HepG2 (cell line): ENCODE data around the gene NUDT3. TPM values are rescaled to one million over a fixed set of nuclear protein-coding genes. Genes with fewer than 3 reads are reported as not detected.

Experiments
- CHD2 ChIP-seq: IDR thresholded peaks from 2 replicates; pipeline ENCODE4 v1.6.1; 2011; ENCODE audit warnings: low read depth, low read length, improper control_type of control experiment
- EP300 ChIP-seq, 3 experiments: sonication (generic) in 1 of 3; formaldehyde crosslinking in 1 of 3; IDR thresholded peaks; 2 replicates each; pipeline versions ENCODE4 v1.5.1 to v1.6.1; 2011 to 2020; ENCODE audit warnings: low read depth in 2 of 3, low read length in 2 of 3, borderline replicate concordance in 1 of 3, improper control_type of control experiment in 1 of 3, mild to moderate bottlenecking in 1 of 3, missing genetic modification reagents in 1 of 3, moderate library complexity in 1 of 3
- ETV5 ChIP-seq: IDR thresholded peaks from 2 replicates; pipeline ENCODE4 v1.6.1; 2018; ENCODE audit warnings: missing biosample characterization, missing genetic modification reagents, inconsistent platforms, borderline replicate concordance
- FUBP1 ChIP-seq: sonication (generic); formaldehyde crosslinking; IDR thresholded peaks from 2 replicates; pipeline ENCODE4 v1.5.1; 2020; ENCODE audit warnings: missing genetic modification reagents, mild to moderate bottlenecking, borderline replicate concordance
- JUN ChIP-seq: sonication (generic); formaldehyde crosslinking; IDR thresholded peaks from 2 replicates; pipeline ENCODE4 v1.4.0; 2020; ENCODE audit warnings: mild to moderate bottlenecking, missing genetic modification reagents
- MEIS2 ChIP-seq: sonication (generic); formaldehyde crosslinking; IDR thresholded peaks from 2 replicates; pipeline ENCODE4 v1.9.0; 2021; ENCODE audit warnings: mild to moderate bottlenecking, missing genetic modification reagents
- NFIB ChIP-seq: sonication (generic); formaldehyde crosslinking; IDR thresholded peaks from 2 replicates; pipeline ENCODE4 v1.9.0; 2021; ENCODE audit warnings: missing genetic modification reagents, mild to moderate bottlenecking, borderline replicate concordance
- PHF20 ChIP-seq: sonication (generic); formaldehyde crosslinking; IDR thresholded peaks from 2 replicates; pipeline ENCODE4 v1.5.0; 2020; ENCODE audit warnings: mild to moderate bottlenecking, missing genetic modification reagents
- PPARG ChIP-seq: conservative IDR thresholded peaks from 2 replicates; pipeline ENCODE4 v1.6.1; 2016; ENCODE audit warnings: missing biosample characterization, missing genetic modification reagents
- SMARCE1 ChIP-seq: fragments of 450-650 bp; IDR thresholded peaks from 2 replicates; pipeline ENCODE4 v1.6.1; 2017; ENCODE audit warnings: borderline replicate concordance
- SMYD3 ChIP-seq: sonication (generic); formaldehyde crosslinking; IDR thresholded peaks from 2 replicates; pipeline ENCODE4 v1.8.1; 2023; ENCODE audit warnings: mild to moderate bottlenecking, missing genetic modification reagents
- STAG1 ChIP-seq: sonication (generic); formaldehyde crosslinking; IDR thresholded peaks from 2 replicates; pipeline ENCODE4 v1.4.0; 2020; ENCODE audit warnings: missing genetic modification reagents
- THAP11 ChIP-seq: IDR thresholded peaks from 2 replicates; pipeline ENCODE4 v1.6.1; 2016; ENCODE audit warnings: missing biosample characterization, missing genetic modification reagents
- THAP9 ChIP-seq: sonication (generic); formaldehyde crosslinking; IDR thresholded peaks from 2 replicates; pipeline ENCODE4; 2020; ENCODE audit warnings: missing genetic modification reagents, mild to moderate bottlenecking, borderline replicate concordance
- U2AF1 ChIP-seq: fragments of 200-400 bp; formaldehyde crosslinking; optimal IDR thresholded peaks from 2 replicates; pipeline ENCODE3; 2017; ENCODE audit warnings: mild to moderate bottlenecking, low read depth, low read length
- ZMYM2 ChIP-seq: sonication (generic); formaldehyde crosslinking; IDR thresholded peaks from 2 replicates; pipeline ENCODE4 v1.8.0; 2022; ENCODE audit warnings: mild to moderate bottlenecking, missing genetic modification reagents
- ZNF12 ChIP-seq: sonication (generic); formaldehyde crosslinking; IDR thresholded peaks from 2 replicates; pipeline ENCODE4 v1.5.0; 2020; ENCODE audit warnings: missing genetic modification reagents
- ZNF552 ChIP-seq: sonication (generic); formaldehyde crosslinking; IDR thresholded peaks from 2 replicates; pipeline ENCODE4 v1.9.0; 2022; ENCODE audit warnings: missing genetic modification reagents, mild to moderate bottlenecking, borderline replicate concordance
- ZNF572 ChIP-seq: sonication (generic); formaldehyde crosslinking; IDR thresholded peaks from 2 replicates; pipeline ENCODE4 v1.5.1; 2020; ENCODE audit warnings: mild to moderate bottlenecking, missing genetic modification reagents
- ZNF598 ChIP-seq: sonication (generic); formaldehyde crosslinking; IDR thresholded peaks from 2 replicates; pipeline ENCODE4 v1.5.1; 2020; ENCODE audit warnings: mild to moderate bottlenecking, missing genetic modification reagents, borderline replicate concordance
- ZNF772 ChIP-seq: sonication (generic); formaldehyde crosslinking; IDR thresholded peaks from 2 replicates; pipeline ENCODE4 v1.5.0; 2020; ENCODE audit warnings: mild to moderate bottlenecking, missing genetic modification reagents
- ZNF800 ChIP-seq: sonication (generic); formaldehyde crosslinking; IDR thresholded peaks from 2 replicates; pipeline ENCODE4 v1.4.0; 2020; ENCODE audit warnings: missing genetic modification reagents
- ZNF839 ChIP-seq: sonication (generic); formaldehyde crosslinking; IDR thresholded peaks from 2 replicates; pipeline ENCODE4 v1.4.0; 2020; ENCODE audit warnings: missing genetic modification reagents, mild to moderate bottlenecking, borderline replicate concordance
- polyA plus RNA-seq, 8 experiments: library from polyadenylated mRNA; depleted of rRNA in 3 of 8; stranded (reverse) in 7 of 8; unstranded in 1 of 8; fragments of >200 nt; fragmentation: Illumina TruSeq in 4 of 8; extraction: Trizol in 4 of 8; gene quantifications; 2 replicates each; pipeline versions ENCODE4 v1.2.1 to v1.2.3, GENCODE V29; 2011 to 2016; ENCODE audit warnings: low read depth in 4 of 8, missing spikeins in 1 of 8, mixed read lengths in 1 of 8; ENCODE audit not compliant: insufficient read depth in 1 of 8
- total RNA-seq, 5 experiments: library from RNA; depleted of rRNA; stranded (reverse); fragments of >200 nt; fragmentation: Illumina TruSeq; extraction: Trizol; gene quantifications; 2 replicates each; pipeline ENCODE4 v1.2.3, GENCODE V29; 2016; ENCODE audit warnings: low read depth in 1 of 5

Gene NUDT3
- total and polyA plus RNA-seq, 2 of the 13 experiments (the other 11 are each of a cell fraction or from before 2014, with no cell fraction given), result 20.2 to 20.6 TPM

- TF ChIP-seq ZNF800 (CRISPR knock-in tag), result no peak
- TF ChIP-seq ZNF552 (CRISPR knock-in tag), result no peak
- peak; percentile 73; the same call in 1 of the 2 replicates for TF ChIP-seq ZNF12
- peak; percentile 93 for TF ChIP-seq STAG1
- TF ChIP-seq MEIS2 (CRISPR knock-in tag), result 0 out of 2 replicates have a peak, but pooled peaks have one; percentile 44
- no peak for TF ChIP-seq PHF20 (CRISPR knock-in tag)
- no peak for TF ChIP-seq NFIB (CRISPR knock-in tag)
- TF ChIP-seq ETV5 (CRISPR knock-in tag), result no peak; the same call in 1 of the 2 replicates
- no peak for TF ChIP-seq FUBP1 (CRISPR knock-in tag)
- TF ChIP-seq CHD2, result no peak
- TF ChIP-seq SMYD3 (CRISPR knock-in tag), result no peak; the same call in none of the 2 replicates
- no peak for TF ChIP-seq THAP9 (CRISPR knock-in tag)
- TF ChIP-seq PPARG (CRISPR knock-in tag), result peak; percentile 69; the same call in 1 of the 2 replicates
- no peak for TF ChIP-seq JUN (CRISPR knock-in tag)
- TF ChIP-seq ZNF598, result no peak
- TF ChIP-seq ZMYM2, result no peak
- TF ChIP-seq SMARCE1, result no peak
- no peak for TF ChIP-seq ZNF839
- TF ChIP-seq THAP11, result peak; percentile 57; the same call in 1 of the 2 replicates
- TF ChIP-seq ZNF572 (CRISPR knock-in tag), result no peak
- TF ChIP-seq EP300 (IDR thresholded peaks at IDR 0.05; ENCODE audit: low read depth in 2 of 2, low read length in 2 of 2), result peak in 1 of 2 experiments; percentile 46; a peak in 2 of 4 replicates
- no peak for TF ChIP-seq EP300 (CRISPR knock-in tag; IDR thresholded peaks at IDR 0.05; ENCODE audit: borderline replicate concordance)
- TF ChIP-seq ZNF772 (CRISPR knock-in tag), result no peak
- peak; percentile 15 for TF ChIP-seq U2AF1
Measured at GRCh38 chr6:34414999-34415858, 22.8 kb upstream of the NUDT3 start (continued).
